Measurements from ENCODE around the gene PRKAG1. TPM values are rescaled to one million over a fixed set of nuclear protein-coding genes. Genes with fewer than 3 reads are reported as not detected.

PRKAG1 gene
- total and polyA plus RNA-seq, 7 experiments from 2014 or later = 34.0 to 74.4 (median 49.6) TPM

- Mint-ChIP-seq H3K27me3 (peaks cover 0 to 3% (median 0%) of the 10 kb centered on the region in 5 donors), H3K36me3 (peaks cover 8 to 62% (median 43%) of the 10 kb centered on the region in 5 donors), H3K27ac (no peak overlapping the region), H3K4me3 (no peak overlapping the region), H3K4me1 (peaks cover 4 to 10% (median 7%) of the 10 kb centered on the region in 7 donors), H3K9me3 (no peaks in the 10 kb centered on the region)
- H3K27ac ChIP-seq (ENCODE audit: low read depth, low read length) = no peak overlapping the region
- no peak overlapping the region for H3K4me3 ChIP-seq (ENCODE audit: low read length)
- ATAC-seq (no peak), DNase-seq (no peak)
- H3K9me3 ChIP-seq (ENCODE audit: control insufficient read depth in 2 of 3, low read length in 3 of 3) = no peaks in the 10 kb centered on the region
- peaks cover 5 to 54% (median 25%) of the 10 kb centered on the region in 3 experiments for H3K36me3 ChIP-seq (ENCODE audit: control insufficient read depth in 2 of 3, insufficient read depth in 3 of 3, low read length in 3 of 3)
- intact Hi-C loops (cut with micrococcal nuclease) = no loop called here
- ChIA-PET POLR2A (interaction anchor here (0.7 to 1.4 kb wide), 2 partner anchors 9 to 10 kb away, joined by 3 to 5 read pairs; no protein-coding TSS in a partner anchor), CTCF (interaction anchor here (0.7 kb wide), 1 partner anchor 81 kb away, joined by 5 read pairs; no protein-coding TSS in a partner anchor)
- no peaks in the 10 kb centered on the region for H3K4me1 ChIP-seq (ENCODE audit: control insufficient read depth in 2 of 2, insufficient read depth in 2 of 2, low read length in 2 of 2)
- no peaks in the 10 kb centered on the region for H3K27me3 ChIP-seq (ENCODE audit: control insufficient read depth in 2 of 2, insufficient read depth in 2 of 2, low read length in 2 of 2)
Observed at GRCh38 chr12:49010092-49010668, 8.4 kb downstream of the PRKAG1 start.

GRCh38 chr12:49008943-49009342 lies 9.6 kb downstream of the PRKAG1 start:
- Histone ChIP-seq H3K9me3 (ENCODE audit: control insufficient read depth in 2 of 3, low read length in 3 of 3) (no peaks in the 10 kb centered on the region), H3K27ac (ENCODE audit: low read depth, low read length) (no peak overlapping the region), H3K4me1 (ENCODE audit: control insufficient read depth in 2 of 2, insufficient read depth in 2 of 2, low read length in 2 of 2) (no peaks in the 10 kb centered on the region), H3K27me3 (ENCODE audit: control insufficient read depth in 2 of 2, insufficient read depth in 2 of 2, low read length in 2 of 2) (no peaks in the 10 kb centered on the region), H3K36me3 (ENCODE audit: control insufficient read depth in 2 of 3, insufficient read depth in 3 of 3, low read length in 3 of 3) (peaks cover 10 to 67% (median 26%) of the 10 kb centered on the region in 3 experiments), H3K4me3 (ENCODE audit: low read length) (no peak overlapping the region)
- ATAC-seq = no peak
- no peak for DNase-seq
- Mint-ChIP-seq H3K4me3 (no peak overlapping the region), H3K27ac (no peak overlapping the region), H3K4me1 (peaks cover 0 to 7% (median 0%) of the 10 kb centered on the region in 7 donors), H3K9me3 (no peaks in the 10 kb centered on the region), H3K27me3 (peaks cover 0 to 7% (median 0%) of the 10 kb centered on the region in 5 donors), H3K36me3 (peaks cover 15 to 72% (median 53%) of the 10 kb centered on the region in 5 donors)
- intact Hi-C loops (cut with micrococcal nuclease) = no loop called here
- POLR2A ChIA-PET = interaction anchor here (0.6 to 1.4 kb wide), 3 partner anchors 9 to 951 kb away, joined by 3 to 5 read pairs (median 3); no protein-coding TSS in a partner anchor
- CTCF ChIA-PET = no interaction called here

- CTCF ChIA-PET = interaction anchor here (1.7 kb wide), 2 partner anchors 12 to 17 kb away, joined by 4 to 6 read pairs; no protein-coding TSS in a partner anchor
- peak overlapping the region in 6 of 10 donors; percentile 7 to 80 (median 62) for H3K4me3 Mint-ChIP-seq
Observed at GRCh38 chr12:49000346-49000745, 18.2 kb downstream of the PRKAG1 start.

GRCh38 chr12:48999371-49000131 lies 19.0 kb downstream of the PRKAG1 start, which contains the start of gene DDN:
DDN (minus strand) TSS chr12:48999375; CDS start chr12:48999287, 88 bp downstream.
- Mint-ChIP-seq H3K4me3 (peak within 1 kb of the TSS; percentile 62 to 80 (median 72)), H3K27ac (peak within 1 kb of the TSS in 1 of 9 donors; percentile 83), H3K36me3 (peaks cover 15 to 37% (median 28%) of the 10 kb centered on the region in 5 donors), H3K4me1 (peaks cover 24 to 44% (median 33%) of the 10 kb centered on the region in 7 donors), H3K9me3 (peaks cover 0 to 3% (median 0%) of the 10 kb centered on the region in 11 donors), H3K27me3 (peaks cover 48 to 54% (median 50%) of the 10 kb centered on the region in 5 donors)
- ChIA-PET POLR2A (interaction anchor here (0.6 to 1.0 kb wide), 2 partner anchors 10 to 132 kb away, joined by 3 to 5 read pairs; partner anchors contain the start of gene TUBA1B), CTCF (interaction anchor here (0.6 to 1.7 kb wide), 2 partner anchors 16 to 67 kb away, joined by 4 to 5 read pairs; no protein-coding TSS in a partner anchor)
- Histone ChIP-seq H3K4me3 (ENCODE audit: low read length) (peak within 1 kb of the TSS; percentile 56), H3K9me3 (ENCODE audit: control insufficient read depth in 2 of 3, low read length in 3 of 3) (no peaks in the 10 kb centered on the region), H3K36me3 (ENCODE audit: control insufficient read depth in 2 of 3, insufficient read depth in 3 of 3, low read length in 3 of 3) (peaks cover 0 to 36% (median 9%) of the 10 kb centered on the region in 3 experiments), H3K27me3 (ENCODE audit: control insufficient read depth in 2 of 2, insufficient read depth in 2 of 2, low read length in 2 of 2) (peaks cover 0 to 32% of the 10 kb centered on the region in 2 donors), H3K27ac (ENCODE audit: low read depth, low read length) (no peak within 1 kb of the TSS), H3K4me1 (ENCODE audit: control insufficient read depth in 2 of 2, insufficient read depth in 2 of 2, low read length in 2 of 2) (peaks cover 13 to 26% of the 10 kb centered on the region in 2 donors)
- DNase-seq (peak in 8 of 9 donors; percentile 31 to 52 (median 42)), ATAC-seq (peak; percentile 55)
- intact Hi-C loops (cut with micrococcal nuclease) = no loop called here

More at GRCh38 chr12:49000346-49000745, 18.2 kb downstream of the PRKAG1 start:
- intact Hi-C loops (cut with micrococcal nuclease) = no loop called here
- Histone ChIP-seq H3K9me3 (ENCODE audit: control insufficient read depth in 2 of 3, low read length in 3 of 3) (no peaks in the 10 kb centered on the region), H3K4me3 (ENCODE audit: low read length) (no peak overlapping the region), H3K27me3 (ENCODE audit: control insufficient read depth in 2 of 2, insufficient read depth in 2 of 2, low read length in 2 of 2) (peaks cover 0 to 27% of the 10 kb centered on the region in 2 donors), H3K36me3 (ENCODE audit: control insufficient read depth in 2 of 3, insufficient read depth in 3 of 3, low read length in 3 of 3) (peaks cover 3 to 44% (median 10%) of the 10 kb centered on the region in 3 experiments), H3K4me1 (ENCODE audit: control insufficient read depth in 2 of 2, insufficient read depth in 2 of 2, low read length in 2 of 2) (peaks cover 13 to 23% of the 10 kb centered on the region in 2 donors), H3K27ac (ENCODE audit: low read depth, low read length) (no peak overlapping the region)
- no peak for DNase-seq
- POLR2A ChIA-PET = interaction anchor here (0.6 to 1.0 kb wide), 2 partner anchors 9 to 17 kb away, joined by 4 to 5 read pairs; no protein-coding TSS in a partner anchor
- H3K27ac Mint-ChIP-seq = no peak overlapping the region
- peaks cover 19 to 40% (median 30%) of the 10 kb centered on the region in 7 donors for H3K4me1 Mint-ChIP-seq
- H3K27me3 Mint-ChIP-seq = peaks cover 42 to 49% (median 46%) of the 10 kb centered on the region in 5 donors
- peaks cover 0 to 3% (median 0%) of the 10 kb centered on the region in 11 donors for H3K9me3 Mint-ChIP-seq
- H3K36me3 Mint-ChIP-seq = peaks cover 21 to 45% (median 36%) of the 10 kb centered on the region in 5 donors
- ATAC-seq = no peak

- intact Hi-C loops (cut with micrococcal nuclease) = no loop called here
- no peaks in the 10 kb centered on the region for H3K9me3 ChIP-seq (ENCODE audit: control insufficient read depth in 2 of 3, low read length in 3 of 3)
- CTCF ChIA-PET = interaction anchor here (0.6 kb wide), 1 partner anchor 68 kb away, joined by 5 read pairs; no protein-coding TSS in a partner anchor
- H3K9me3 Mint-ChIP-seq = peaks cover 0 to 3% (median 0%) of the 10 kb centered on the region in 11 donors
- peaks cover 13 to 26% of the 10 kb centered on the region in 2 donors for H3K4me1 ChIP-seq (ENCODE audit: control insufficient read depth in 2 of 2, insufficient read depth in 2 of 2, low read length in 2 of 2)
- POLR2A ChIA-PET = interaction anchor here (0.7 kb wide), 1 partner anchor 22 kb away, joined by 4 read pairs; no protein-coding TSS in a partner anchor
- peaks cover 11 to 31% (median 24%) of the 10 kb centered on the region in 5 donors for H3K36me3 Mint-ChIP-seq
- DNase-seq (peak in 2 of 9 donors; percentile 19 to 53), ATAC-seq (peak; percentile 14)
- peaks cover 57 to 62% (median 58%) of the 10 kb centered on the region in 5 donors for H3K27me3 Mint-ChIP-seq
- no peak overlapping the region for H3K27ac Mint-ChIP-seq
- peaks cover 0 to 28% (median 5%) of the 10 kb centered on the region in 3 experiments for H3K36me3 ChIP-seq (ENCODE audit: control insufficient read depth in 2 of 3, insufficient read depth in 3 of 3, low read length in 3 of 3)
- H3K4me1 Mint-ChIP-seq = peaks cover 24 to 44% (median 33%) of the 10 kb centered on the region in 7 donors
- H3K27me3 ChIP-seq (ENCODE audit: control insufficient read depth in 2 of 2, insufficient read depth in 2 of 2, low read length in 2 of 2) = peaks cover 0 to 32% of the 10 kb centered on the region in 2 donors
- peak overlapping the region; percentile 61 to 80 (median 72) for H3K4me3 Mint-ChIP-seq
- H3K4me3 ChIP-seq (ENCODE audit: low read length) = peak overlapping the region; percentile 56
- H3K27ac ChIP-seq (ENCODE audit: low read depth, low read length) = no peak overlapping the region
Observed at GRCh38 chr12:48998497-48999353, 19.9 kb downstream of the PRKAG1 start.
